ENCODE results near the gene RNF20. TPM values are rescaled to one million over a fixed set of nuclear protein-coding genes. Genes with fewer than 3 reads are reported as not detected.
"Not testable (repeated sequence)": the region's sequence is repeated elsewhere in the genome, so short reads cannot be mapped to it uniquely, and the experiment has no call there.

The RNF20 gene
- total and polyA plus RNA-seq, 7 experiments from 2014 or later, result 30.5 to 67.8 (median 45.9) TPM

- CTCF ChIA-PET, result interaction anchor here (1.2 kb wide), 1 partner anchor 24 kb away, joined by 3 read pairs; no protein-coding TSS in a partner anchor
- peaks cover 0 to 19% (median 5%) of the 10 kb centered on the region in 7 donors for H3K4me1 Mint-ChIP-seq
- H3K9me3 Mint-ChIP-seq; H3K27ac Mint-ChIP-seq; H3K27me3 Mint-ChIP-seq; H3K27me3 ChIP-seq (ENCODE audit: control insufficient read depth in 2 of 2, insufficient read depth in 2 of 2, low read length in 2 of 2); H3K27ac ChIP-seq (ENCODE audit: low read depth, low read length); H3K36me3 ChIP-seq (ENCODE audit: control insufficient read depth in 2 of 3, insufficient read depth in 3 of 3, low read length in 3 of 3); ATAC-seq; intact Hi-C loops (cut with micrococcal nuclease); H3K9me3 ChIP-seq (ENCODE audit: control insufficient read depth in 2 of 3, low read length in 3 of 3); H3K4me3 Mint-ChIP-seq; DNase-seq; H3K4me3 ChIP-seq (ENCODE audit: low read length); H3K36me3 Mint-ChIP-seq; H3K4me1 ChIP-seq (ENCODE audit: control insufficient read depth in 2 of 2, insufficient read depth in 2 of 2, low read length in 2 of 2): not testable (repeated sequence)
- POLR2A ChIA-PET, result interaction anchor here (1.0 kb wide), 1 partner anchor 20 kb away, joined by 5 read pairs; no protein-coding TSS in a partner anchor
These were observed 56.4 kb downstream of the RNF20 start for GRCh38 chr9:101590074-101590473.

- ChIA-PET POLR2A (no interaction called here), CTCF (no interaction called here)
- peaks cover 0 to 4% (median 0%) of the 10 kb centered on the region in 5 donors for H3K27me3 Mint-ChIP-seq
- H3K4me1 Mint-ChIP-seq, result peaks cover 0 to 17% (median 4%) of the 10 kb centered on the region in 7 donors
- no peaks in the 10 kb centered on the region for H3K4me1 ChIP-seq (ENCODE audit: control insufficient read depth in 2 of 2, insufficient read depth in 2 of 2, low read length in 2 of 2)
- DNase-seq (no peak), ATAC-seq (no peak)
- H3K4me3 Mint-ChIP-seq, result no peak overlapping the region
- no peak overlapping the region for H3K4me3 ChIP-seq (ENCODE audit: low read length)
- intact Hi-C loops (cut with micrococcal nuclease), result no loop called here
- H3K27ac Mint-ChIP-seq, result no peak overlapping the region
- H3K27ac ChIP-seq (ENCODE audit: low read depth, low read length), result no peak overlapping the region
- peaks cover 0 to 3% (median 0%) of the 10 kb centered on the region in 5 donors for H3K36me3 Mint-ChIP-seq
- no peaks in the 10 kb centered on the region for H3K27me3 ChIP-seq (ENCODE audit: control insufficient read depth in 2 of 2, insufficient read depth in 2 of 2, low read length in 2 of 2)
- H3K36me3 ChIP-seq (ENCODE audit: control insufficient read depth in 2 of 3, insufficient read depth in 3 of 3, low read length in 3 of 3), result no peaks in the 10 kb centered on the region
- H3K9me3 ChIP-seq (ENCODE audit: control insufficient read depth in 2 of 3, low read length in 3 of 3), result no peaks in the 10 kb centered on the region
- no peaks in the 10 kb centered on the region for H3K9me3 Mint-ChIP-seq
These were observed 57.2 kb downstream of the RNF20 start for GRCh38 chr9:101590901-101591300.

- no peak overlapping the region for H3K4me3 ChIP-seq (ENCODE audit: low read length)
- intact Hi-C loops (cut with micrococcal nuclease), result no loop called here
- no peaks in the 10 kb centered on the region for H3K36me3 Mint-ChIP-seq
These were observed 58.3 kb downstream of the RNF20 start for GRCh38 chr9:101591787-101592446.

GRCh38 chr9:101592788-101593187, 59.1 kb downstream of the RNF20 start:
- no peak for DNase-seq
- Histone ChIP-seq H3K27ac (ENCODE audit: low read depth, low read length) (no peak overlapping the region), H3K36me3 (ENCODE audit: control insufficient read depth in 2 of 3, insufficient read depth in 3 of 3, low read length in 3 of 3) (no peaks in the 10 kb centered on the region), H3K4me1 (ENCODE audit: control insufficient read depth in 2 of 2, insufficient read depth in 2 of 2, low read length in 2 of 2) (no peaks in the 10 kb centered on the region), H3K4me3 (ENCODE audit: low read length) (no peak overlapping the region), H3K9me3 (ENCODE audit: control insufficient read depth in 2 of 3, low read length in 3 of 3) (no peaks in the 10 kb centered on the region), H3K27me3 (ENCODE audit: control insufficient read depth in 2 of 2, insufficient read depth in 2 of 2, low read length in 2 of 2) (no peaks in the 10 kb centered on the region)
- Mint-ChIP-seq H3K36me3 (no peaks in the 10 kb centered on the region), H3K4me3 (no peak overlapping the region), H3K27ac (peak overlapping the region in 2 of 9 donors; percentile 51), H3K9me3 (no peaks in the 10 kb centered on the region), H3K4me1 (peaks cover 0 to 8% (median 0%) of the 10 kb centered on the region in 7 donors), H3K27me3 (peaks cover 0 to 4% (median 0%) of the 10 kb centered on the region in 5 donors)
- ChIA-PET POLR2A (no interaction called here), CTCF (interaction anchor here (1.4 kb wide), 1 partner anchor 29 kb away, joined by 3 read pairs; no protein-coding TSS in a partner anchor)
- intact Hi-C loops (cut with micrococcal nuclease), result no loop called here
- ATAC-seq, result no peak

More at GRCh38 chr9:101591787-101592446, 58.3 kb downstream of the RNF20 start:
- no peak for ATAC-seq
- Histone ChIP-seq H3K9me3 (ENCODE audit: control insufficient read depth in 2 of 3, low read length in 3 of 3) (no peaks in the 10 kb centered on the region), H3K27me3 (ENCODE audit: control insufficient read depth in 2 of 2, insufficient read depth in 2 of 2, low read length in 2 of 2) (no peaks in the 10 kb centered on the region), H3K36me3 (ENCODE audit: control insufficient read depth in 2 of 3, insufficient read depth in 3 of 3, low read length in 3 of 3) (no peaks in the 10 kb centered on the region), H3K27ac (ENCODE audit: low read depth, low read length) (no peak overlapping the region), H3K4me1 (ENCODE audit: control insufficient read depth in 2 of 2, insufficient read depth in 2 of 2, low read length in 2 of 2) (no peaks in the 10 kb centered on the region)
- ChIA-PET CTCF (no interaction called here), POLR2A (no interaction called here)
- Mint-ChIP-seq H3K27me3 (peaks cover 0 to 4% (median 0%) of the 10 kb centered on the region in 5 donors), H3K4me3 (no peak overlapping the region), H3K27ac (no peak overlapping the region), H3K4me1 (peaks cover 0 to 8% (median under 1%) of the 10 kb centered on the region in 7 donors), H3K9me3 (no peaks in the 10 kb centered on the region)
- no peak for DNase-seq

GRCh38 chr9:101593345-101593744, 59.7 kb downstream of the RNF20 start:
- Histone ChIP-seq H3K9me3 (ENCODE audit: control insufficient read depth in 2 of 3, low read length in 3 of 3) (no peaks in the 10 kb centered on the region), H3K27ac (ENCODE audit: low read depth, low read length) (no peak overlapping the region), H3K4me1 (ENCODE audit: control insufficient read depth in 2 of 2, insufficient read depth in 2 of 2, low read length in 2 of 2) (no peaks in the 10 kb centered on the region), H3K27me3 (ENCODE audit: control insufficient read depth in 2 of 2, insufficient read depth in 2 of 2, low read length in 2 of 2) (no peaks in the 10 kb centered on the region), H3K36me3 (ENCODE audit: control insufficient read depth in 2 of 3, insufficient read depth in 3 of 3, low read length in 3 of 3) (no peaks in the 10 kb centered on the region), H3K4me3 (ENCODE audit: low read length) (no peak overlapping the region)
- no peak overlapping the region for H3K4me3 Mint-ChIP-seq
- POLR2A ChIA-PET, result no interaction called here
- H3K9me3 Mint-ChIP-seq, result no peaks in the 10 kb centered on the region
- intact Hi-C loops (cut with micrococcal nuclease), result no loop called here
- no peak for ATAC-seq
- CTCF ChIA-PET, result interaction anchor here (1.4 kb wide), 1 partner anchor 30 kb away, joined by 3 read pairs; no protein-coding TSS in a partner anchor
- peaks cover 0 to 4% (median 0%) of the 10 kb centered on the region in 5 donors for H3K27me3 Mint-ChIP-seq
- H3K4me1 Mint-ChIP-seq, result peaks cover 0 to 8% (median 0%) of the 10 kb centered on the region in 7 donors
- no peak for DNase-seq
- no peaks in the 10 kb centered on the region for H3K36me3 Mint-ChIP-seq
- no peak overlapping the region for H3K27ac Mint-ChIP-seq

- Mint-ChIP-seq H3K4me3 (no peak within 1 kb of the TSS), H3K36me3 (no peaks in the 10 kb centered on the region), H3K9me3 (no peaks in the 10 kb centered on the region), H3K4me1 (peaks cover 0 to 8% (median 0%) of the 10 kb centered on the region in 7 donors), H3K27ac (peak within 1 kb of the TSS in 1 of 9 donors; percentile 25), H3K27me3 (peaks cover 0 to 4% (median 0%) of the 10 kb centered on the region in 5 donors)
- ChIA-PET CTCF (no interaction called here), POLR2A (no interaction called here)
- Histone ChIP-seq H3K27me3 (ENCODE audit: control insufficient read depth in 2 of 2, insufficient read depth in 2 of 2, low read length in 2 of 2) (no peaks in the 10 kb centered on the region), H3K36me3 (ENCODE audit: control insufficient read depth in 2 of 3, insufficient read depth in 3 of 3, low read length in 3 of 3) (no peaks in the 10 kb centered on the region), H3K27ac (ENCODE audit: low read depth, low read length) (no peak within 1 kb of the TSS), H3K4me1 (ENCODE audit: control insufficient read depth in 2 of 2, insufficient read depth in 2 of 2, low read length in 2 of 2) (no peaks in the 10 kb centered on the region), H3K9me3 (ENCODE audit: control insufficient read depth in 2 of 3, low read length in 3 of 3) (no peaks in the 10 kb centered on the region), H3K4me3 (ENCODE audit: low read length) (no peak within 1 kb of the TSS)
- DNase-seq (no peak), ATAC-seq (no peak)
- intact Hi-C loops (cut with micrococcal nuclease), result no loop called here
These were observed 61.1 kb downstream of the RNF20 start, which contains the start of gene PPP3R2 for GRCh38 chr9:101594796-101595195. Gene PPP3R2 (minus strand): TSS chr9:101594969. CDS start chr9:101594921, 48 bp downstream.

Data from naive thymus-derived CD4-positive, alpha-beta T cell (primary cell).